IMR-90 (cell line): ENCODE results near the gene ABCG4. TPM values are rescaled to one million over a fixed set of nuclear protein-coding genes. Genes with fewer than 3 reads are reported as not detected.

Source experiments
- ATAC-seq: fragments of 200-7000 bp; cut with Tn5 transposase; 2 replicates; pipeline ENCODE4 v1.9.1; 2020; ENCODE audit warnings: low read depth, mild to moderate bottlenecking, moderate library complexity
- BruUV-seq: library from RNA; stranded (reverse); fragments of 400-500 nt; replicated peaks from 2 replicates; lab custom pipeline; 2021; lab: Mats Ljungman, UMichigan
- CTCF ChIA-PET: fragments of 300-600 bp; formaldehyde crosslinking; extraction: SDS; loops from one replicate; lab custom pipeline; 2021; ENCODE audit warnings: antibody characterized with exemption; lab: Yijun Ruan, JAX
- POLR2A ChIA-PET: fragments of 300-600 bp; sonication (Branson Sonifier 250); formaldehyde crosslinking; loops from one replicate; lab custom pipeline; 2022; ENCODE audit warnings: antibody characterized with exemption; ENCODE audit not compliant: unreplicated experiment; lab: Charles Lee
- DNase-seq: peaks from one replicate; pipeline ENCODE4 v3.0.0; 2013
- H2AFZ ChIP-seq: replicated peaks from 2 replicates; pipeline ENCODE3; 2013; ENCODE audit warnings: low read length, mild to moderate bottlenecking; ENCODE audit not compliant: poor library complexity
- H2AK5ac ChIP-seq: 2 replicates; pipeline ENCODE4 v1.6.1; 2013; ENCODE audit warnings: low read depth, low read length, inconsistent platforms
- H2AK9ac ChIP-seq: replicated peaks from 2 replicates; pipeline ENCODE3; 2013; ENCODE audit warnings: mild to moderate bottlenecking, low read depth, low read length, moderate library complexity; ENCODE audit not compliant: poor library complexity
- H2BK120ac ChIP-seq: 2 replicates; pipeline ENCODE4 v1.6.1; 2013; ENCODE audit warnings: low read depth, low read length, inconsistent platforms
- H2BK15ac ChIP-seq: 3 replicates; pipeline ENCODE4 v1.6.1; 2013; ENCODE audit warnings: low read depth, low read length, inconsistent platforms
- H2BK20ac ChIP-seq: 2 replicates; pipeline ENCODE4 v1.6.1; 2013; ENCODE audit warnings: low read depth, mild to moderate bottlenecking, inconsistent platforms, low read length, moderate library complexity
- H2BK5ac ChIP-seq: 2 replicates; pipeline ENCODE4 v1.6.1; 2013; ENCODE audit warnings: mild to moderate bottlenecking, low read depth, low read length, inconsistent platforms; ENCODE audit not compliant: poor library complexity, severe bottlenecking
- H3K14ac ChIP-seq: replicated peaks from 2 replicates; pipeline ENCODE4 v1.6.1; 2013; ENCODE audit warnings: low read depth, low read length, inconsistent platforms
- H3K18ac ChIP-seq: 2 replicates; pipeline ENCODE4 v1.6.1; 2013; ENCODE audit warnings: low read depth, low read length, control low read depth
- H3K23ac ChIP-seq: 2 replicates; pipeline ENCODE4 v1.6.1; 2013; ENCODE audit warnings: low read depth, low read length, inconsistent platforms
- H3K27ac ChIP-seq: 2 replicates; pipeline ENCODE4 v1.5.1; 2013; ENCODE audit warnings: mild to moderate bottlenecking, control low read depth, low read length; ENCODE audit not compliant: insufficient read depth
- H3K27me3 ChIP-seq: 2 replicates; pipeline ENCODE4 v1.6.1; 2013; ENCODE audit warnings: low read length; ENCODE audit not compliant: control insufficient read depth, insufficient read depth
- H3K36me3 ChIP-seq: 2 replicates; pipeline ENCODE4 v1.6.1; 2013; ENCODE audit warnings: low read length, mixed read lengths; ENCODE audit not compliant: control insufficient read depth, insufficient read depth
- H3K4ac ChIP-seq: 2 replicates; pipeline ENCODE4 v1.6.1; 2013; ENCODE audit warnings: low read depth, low read length, inconsistent platforms
- H3K4me1 ChIP-seq: 2 replicates; pipeline ENCODE4 v1.6.1; 2013; ENCODE audit warnings: low read length, mixed read lengths; ENCODE audit not compliant: control insufficient read depth, insufficient read depth
- H3K4me2 ChIP-seq: 2 replicates; pipeline ENCODE4 v1.6.1; 2013; ENCODE audit warnings: low read depth, mild to moderate bottlenecking, control low read depth, low read length, moderate library complexity
- H3K4me3 ChIP-seq: 2 replicates; pipeline ENCODE4 v1.5.1; 2013; ENCODE audit warnings: low read depth, mild to moderate bottlenecking, control low read depth, low read length, moderate library complexity; ENCODE audit not compliant: insufficient read depth
- H3K56ac ChIP-seq: 2 replicates; pipeline ENCODE4 v1.6.1; 2013; ENCODE audit warnings: low read length, inconsistent platforms; ENCODE audit not compliant: insufficient read depth; ENCODE audit errors: extremely low read depth
- H3K79me1 ChIP-seq, 2 experiments: 2 replicates each; pipeline ENCODE4 v1.6.1; 2013; ENCODE audit warnings: low read length in 2 of 2, inconsistent platforms in 1 of 2, low read depth in 1 of 2
- H3K9ac ChIP-seq: 2 replicates; pipeline ENCODE4 v1.6.1; 2013; ENCODE audit warnings: low read depth, low read length, control low read depth
- H3K9me1 ChIP-seq: 2 replicates; pipeline ENCODE4 v1.6.1; 2013; ENCODE audit warnings: low read length, inconsistent platforms; ENCODE audit not compliant: insufficient read depth
- H3K9me3 ChIP-seq: 2 replicates; pipeline ENCODE4 v1.6.1; 2013; ENCODE audit warnings: low read length; ENCODE audit not compliant: control insufficient read depth, insufficient read depth
- H4K20me1 ChIP-seq: 2 replicates; pipeline ENCODE4 v1.6.1; 2013; ENCODE audit warnings: low read length, inconsistent platforms; ENCODE audit not compliant: insufficient read depth
- H4K5ac ChIP-seq: 2 replicates; pipeline ENCODE4 v1.6.1; 2013; ENCODE audit warnings: mild to moderate bottlenecking, low read depth, low read length, control low read depth
- H4K8ac ChIP-seq, 2 experiments: 2 replicates each; pipeline ENCODE4 v1.6.1; 2013; ENCODE audit warnings: low read depth in 2 of 2, low read length in 2 of 2, control low read depth in 1 of 2, inconsistent platforms in 1 of 2
- H4K91ac ChIP-seq: 2 replicates; pipeline ENCODE4 v1.6.1; 2013; ENCODE audit warnings: low read depth, low read length, inconsistent platforms; ENCODE audit not compliant: insufficient read depth
- BHLHE40 ChIP-seq: fragments of 150-350 bp; IDR thresholded peaks from 2 replicates; pipeline ENCODE4 v1.6.1; 2016; ENCODE audit warnings: mild to moderate bottlenecking, low read depth, low read length
- CEBPB ChIP-seq: IDR thresholded peaks from 2 replicates; pipeline ENCODE4 v1.6.1; 2012; ENCODE audit warnings: low read depth, low read length, improper control_type of control experiment
- CHD1 ChIP-seq: IDR thresholded peaks from 2 replicates; pipeline ENCODE4 v1.6.1; 2012; ENCODE audit warnings: low read depth, low read length, improper control_type of control experiment
- FOS ChIP-seq: fragments of 150-350 bp; IDR thresholded peaks from 2 replicates; pipeline ENCODE4 v1.6.1; 2016; ENCODE audit warnings: low read depth, low read length
- MAFK ChIP-seq: IDR thresholded peaks from 2 replicates; pipeline ENCODE4 v1.6.1; 2012; ENCODE audit warnings: low read depth, low read length, improper control_type of control experiment
- MAZ ChIP-seq: IDR thresholded peaks from 2 replicates; pipeline ENCODE4 v1.6.1; 2012; ENCODE audit warnings: low read depth, mild to moderate bottlenecking, low read length, improper control_type of control experiment, moderate library complexity, borderline replicate concordance
- MXI1 ChIP-seq: IDR thresholded peaks from 2 replicates; pipeline ENCODE4 v1.6.1; 2012; ENCODE audit warnings: low read depth, mild to moderate bottlenecking, low read length, moderate library complexity, borderline replicate concordance
- POLR2A ChIP-seq: IDR thresholded peaks from 2 replicates; pipeline ENCODE4 v1.6.1; 2012; ENCODE audit warnings: mild to moderate bottlenecking, low read depth, low read length
- RAD21 ChIP-seq: IDR thresholded peaks from 2 replicates; pipeline ENCODE4 v1.6.1; 2012; ENCODE audit warnings: low read length, improper control_type of control experiment
- RCOR1 ChIP-seq: IDR thresholded peaks from 2 replicates; pipeline ENCODE4 v1.6.1; 2012; ENCODE audit warnings: mild to moderate bottlenecking, low read length, improper control_type of control experiment; ENCODE audit not compliant: insufficient replicate concordance
- RFX5 ChIP-seq: IDR thresholded peaks from 2 replicates; pipeline ENCODE4 v1.8.0; 2012; ENCODE audit warnings: low read depth, mild to moderate bottlenecking, low read length, moderate library complexity
- SMC3 ChIP-seq: fragments of 150-350 bp; IDR thresholded peaks from 2 replicates; pipeline ENCODE4 v1.6.1; 2016; ENCODE audit warnings: low read depth, mild to moderate bottlenecking, antibody characterized with exemption, low read length, moderate library complexity
- WGBS, 2 experiments: methylation state at CpG; one replicate each; pipeline versions ENCODE4 v1.1.5 to v1.1.7; 2013; ENCODE audit warnings: missing lambda C conversion rate in 2 of 2; ENCODE audit not compliant: insufficient read length in 1 of 2; ENCODE audit errors: extremely low coverage in 2 of 2; 5-methylcytosine and 5-hydroxymethylcytosine counted together
- dilution Hi-C: fragments of 300-500 bp; cut with HindIII; formaldehyde crosslinking; loops from one replicate; pipeline ENCODE4 v1.14.3; 2018; ENCODE audit warnings: low sequenced_read_pairs; ENCODE audit not compliant: unreplicated experiment
- in situ Hi-C: fragments of 300-500 bp; cut with MboI; formaldehyde crosslinking; loops from 3 replicates; pipeline ENCODE4 v1.14.3; 2019; ENCODE audit warnings: low sequenced_read_pairs, inconsistent platforms, mixed read lengths
- intact Hi-C: fragments of 100-400 bp; cut with micrococcal nuclease; formaldehyde crosslinking; loops from 2 replicates; pipeline ENCODE4 v1.10.0; 2022
- polyA plus RNA-seq, 3 experiments: library from polyadenylated mRNA; depleted of rRNA; stranded (reverse); fragments of >200 nt; gene quantifications; 2 replicates each; pipeline ENCODE4 v1.2.3, GENCODE V29; 2012; ENCODE audit warnings: low replicate concordance in 1 of 3
- total RNA-seq: library from RNA; depleted of rRNA; stranded (reverse); fragments of >200 nt; gene quantifications from 2 replicates; pipeline ENCODE4 v1.2.3, GENCODE V29; 2012
- TF ChIP-seq, protein P1 (sequence below): fragments of 150-350 bp; IDR thresholded peaks from 2 replicates; pipeline ENCODE4 v1.6.1; 2017; ENCODE audit warnings: mild to moderate bottlenecking, antibody characterized with exemption, low read length, low read depth
- TF ChIP-seq, protein P2 (sequence below): conservative IDR thresholded peaks from 2 replicates; pipeline ENCODE4 v1.5.1; 2012; ENCODE audit warnings: mild to moderate bottlenecking, low read depth, low read length, improper control_type of control experiment
- TF ChIP-seq, protein P3 (sequence below): fragments of 150-350 bp; IDR thresholded peaks from 2 replicates; pipeline ENCODE4 v1.6.1; 2016; ENCODE audit warnings: low read depth, mild to moderate bottlenecking, low read length, moderate library complexity, borderline replicate concordance

The ABCG4 gene
- total and polyA plus RNA-seq, 2 of the 4 experiments (the other 2 are of a cell fraction): under 0.01 to 0.26 TPM

DNA sequence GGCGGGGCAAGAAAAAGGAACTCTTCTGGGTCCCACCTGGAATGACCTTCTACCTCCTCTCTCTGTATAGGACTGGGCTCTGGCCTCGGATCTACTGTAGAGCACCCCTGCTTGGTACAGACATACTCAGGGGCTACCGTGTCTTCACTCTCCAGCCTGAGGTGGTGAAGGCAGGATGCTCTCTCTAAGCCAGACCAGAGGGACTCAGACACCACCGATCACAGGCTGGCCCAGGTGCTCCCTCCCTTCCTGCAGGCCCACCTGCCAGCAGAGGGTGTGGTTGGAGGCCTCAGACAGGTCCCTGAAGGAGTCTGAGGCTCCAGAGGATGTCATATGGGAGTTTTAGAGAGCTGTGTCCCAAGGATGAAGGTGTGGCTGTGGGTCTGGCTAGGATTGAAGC lies 40.5 kb downstream of the ABCG4 start:
- Histone ChIP-seq H3K9me3 (no peaks in the 10 kb centered on the region), H2BK5ac (no peak overlapping the region), H3K4me3 (no peak overlapping the region), H3K79me1 (no peaks in the 10 kb centered on the region), H3K4me2 (no peak overlapping the region), H3K56ac (no peak overlapping the region), H3K18ac (no peak overlapping the region), H3K27ac (no peak overlapping the region), H3K9me1 (no peaks in the 10 kb centered on the region; the same call in 1 of the 2 replicates), H3K23ac (no peak overlapping the region), H4K8ac (no peak overlapping the region), H2AK5ac (no peak overlapping the region), H4K20me1 (no peaks in the 10 kb centered on the region), H3K4ac (no peak overlapping the region), H2BK120ac (no peak overlapping the region), H3K27me3 (peaks cover 28% of the 10 kb centered on the region), H4K91ac (no peak overlapping the region), H3K9ac (no peak overlapping the region), H3K4me1 (no peaks in the 10 kb centered on the region), H2AK9ac (no peak overlapping the region), H4K5ac (no peak overlapping the region), H3K14ac (no peak overlapping the region), H2AFZ (peak overlapping the region; percentile 41), H2BK20ac (no peak overlapping the region), H3K36me3 (no peaks in the 10 kb centered on the region), H2BK15ac (no peak overlapping the region)
- CTCF ChIA-PET: no interaction called here
- no peak for ATAC-seq
- intact Hi-C loops (no loop called here), dilution Hi-C loops (no loop called here), in situ Hi-C loops (no loop called here)
- BruUV-seq: no TSS peak
- POLR2A ChIA-PET: no interaction called here
- TF ChIP-seq MAFK: no peak
- TF ChIP-seq CEBPB: no peak
- TF ChIP-seq RFX5: no peak
- TF ChIP-seq BHLHE40: no peak
- TF ChIP-seq POLR2A: no peak
- no peak for TF ChIP-seq RAD21
- TF ChIP-seq RCOR1: no peak
- TF ChIP-seq, protein P1, sequence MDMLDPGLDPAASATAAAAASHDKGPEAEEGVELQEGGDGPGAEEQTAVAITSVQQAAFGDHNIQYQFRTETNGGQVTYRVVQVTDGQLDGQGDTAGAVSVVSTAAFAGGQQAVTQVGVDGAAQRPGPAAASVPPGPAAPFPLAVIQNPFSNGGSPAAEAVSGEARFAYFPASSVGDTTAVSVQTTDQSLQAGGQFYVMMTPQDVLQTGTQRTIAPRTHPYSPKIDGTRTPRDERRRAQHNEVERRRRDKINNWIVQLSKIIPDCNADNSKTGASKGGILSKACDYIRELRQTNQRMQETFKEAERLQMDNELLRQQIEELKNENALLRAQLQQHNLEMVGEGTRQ: no peak
- no peak for TF ChIP-seq SMC3
- TF ChIP-seq, protein P2, sequence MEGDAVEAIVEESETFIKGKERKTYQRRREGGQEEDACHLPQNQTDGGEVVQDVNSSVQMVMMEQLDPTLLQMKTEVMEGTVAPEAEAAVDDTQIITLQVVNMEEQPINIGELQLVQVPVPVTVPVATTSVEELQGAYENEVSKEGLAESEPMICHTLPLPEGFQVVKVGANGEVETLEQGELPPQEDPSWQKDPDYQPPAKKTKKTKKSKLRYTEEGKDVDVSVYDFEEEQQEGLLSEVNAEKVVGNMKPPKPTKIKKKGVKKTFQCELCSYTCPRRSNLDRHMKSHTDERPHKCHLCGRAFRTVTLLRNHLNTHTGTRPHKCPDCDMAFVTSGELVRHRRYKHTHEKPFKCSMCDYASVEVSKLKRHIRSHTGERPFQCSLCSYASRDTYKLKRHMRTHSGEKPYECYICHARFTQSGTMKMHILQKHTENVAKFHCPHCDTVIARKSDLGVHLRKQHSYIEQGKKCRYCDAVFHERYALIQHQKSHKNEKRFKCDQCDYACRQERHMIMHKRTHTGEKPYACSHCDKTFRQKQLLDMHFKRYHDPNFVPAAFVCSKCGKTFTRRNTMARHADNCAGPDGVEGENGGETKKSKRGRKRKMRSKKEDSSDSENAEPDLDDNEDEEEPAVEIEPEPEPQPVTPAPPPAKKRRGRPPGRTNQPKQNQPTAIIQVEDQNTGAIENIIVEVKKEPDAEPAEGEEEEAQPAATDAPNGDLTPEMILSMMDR: no peak
- TF ChIP-seq FOS: no peak
- no peak for TF ChIP-seq MXI1
- TF ChIP-seq MAZ: no peak
- TF ChIP-seq CHD1: no peak
- TF ChIP-seq, protein P3, sequence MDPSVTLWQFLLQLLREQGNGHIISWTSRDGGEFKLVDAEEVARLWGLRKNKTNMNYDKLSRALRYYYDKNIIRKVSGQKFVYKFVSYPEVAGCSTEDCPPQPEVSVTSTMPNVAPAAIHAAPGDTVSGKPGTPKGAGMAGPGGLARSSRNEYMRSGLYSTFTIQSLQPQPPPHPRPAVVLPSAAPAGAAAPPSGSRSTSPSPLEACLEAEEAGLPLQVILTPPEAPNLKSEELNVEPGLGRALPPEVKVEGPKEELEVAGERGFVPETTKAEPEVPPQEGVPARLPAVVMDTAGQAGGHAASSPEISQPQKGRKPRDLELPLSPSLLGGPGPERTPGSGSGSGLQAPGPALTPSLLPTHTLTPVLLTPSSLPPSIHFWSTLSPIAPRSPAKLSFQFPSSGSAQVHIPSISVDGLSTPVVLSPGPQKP: no peak
- 83% methylated on average over 1 of the region's 4 CpGs; no CpG with 5 or more reads in 1 of the 2 experiments for WGBS, 2 experiments
- no peak for DNase-seq
